ENCODE measurements around the gene RAE1.
A peak's percentile ranks its signal among the peaks of the same experiment; 100 is the strongest.
"Not testable (repeated sequence)": the region's sequence is repeated elsewhere in the genome, so short reads cannot be mapped to it uniquely, and the experiment has no call there.

RAE1 gene

DNA sequence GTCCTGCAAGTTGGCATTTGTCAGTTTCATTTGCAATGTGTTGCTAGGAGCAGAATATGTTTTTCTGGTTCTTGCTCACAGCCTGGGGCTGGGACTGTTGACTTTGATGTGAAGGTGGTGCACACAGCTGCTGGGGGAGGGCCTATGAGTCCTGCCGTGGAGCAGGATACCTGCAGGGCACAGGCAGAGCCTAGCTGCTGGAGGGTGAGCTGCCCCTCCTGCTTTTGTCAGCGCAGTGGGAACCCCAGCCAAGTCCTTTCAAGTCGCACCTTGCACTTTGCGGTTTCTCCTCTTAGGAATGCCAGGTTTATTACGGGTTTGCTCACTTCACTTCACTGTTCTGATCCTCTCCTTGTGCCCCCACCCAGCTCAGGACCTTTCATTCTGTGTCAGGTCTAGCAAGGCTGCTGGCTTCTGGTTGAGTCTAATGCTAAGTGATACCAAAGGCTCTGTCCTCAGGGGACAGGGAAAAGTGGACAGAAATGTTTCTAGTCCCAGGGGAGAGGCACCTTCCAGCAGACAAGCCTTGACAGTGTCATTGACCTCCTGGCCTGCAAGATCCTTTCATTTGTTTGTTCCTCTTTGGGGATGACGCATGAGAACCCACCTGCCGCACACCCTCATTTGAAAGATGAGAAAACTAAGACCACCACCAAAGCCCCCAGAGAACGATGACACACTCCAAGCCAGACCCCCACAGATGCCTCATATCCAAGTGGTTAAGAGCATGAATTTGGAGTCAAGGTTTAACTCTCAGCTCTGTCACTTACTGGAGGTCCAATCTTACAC is 24.2 kb upstream of the RAE1 start:
- DNase-seq = no peak

- no peak for DNase-seq
These were observed 23.2 kb upstream of the RAE1 start for GRCh38 chr20:57327820-57328219.

DNA sequence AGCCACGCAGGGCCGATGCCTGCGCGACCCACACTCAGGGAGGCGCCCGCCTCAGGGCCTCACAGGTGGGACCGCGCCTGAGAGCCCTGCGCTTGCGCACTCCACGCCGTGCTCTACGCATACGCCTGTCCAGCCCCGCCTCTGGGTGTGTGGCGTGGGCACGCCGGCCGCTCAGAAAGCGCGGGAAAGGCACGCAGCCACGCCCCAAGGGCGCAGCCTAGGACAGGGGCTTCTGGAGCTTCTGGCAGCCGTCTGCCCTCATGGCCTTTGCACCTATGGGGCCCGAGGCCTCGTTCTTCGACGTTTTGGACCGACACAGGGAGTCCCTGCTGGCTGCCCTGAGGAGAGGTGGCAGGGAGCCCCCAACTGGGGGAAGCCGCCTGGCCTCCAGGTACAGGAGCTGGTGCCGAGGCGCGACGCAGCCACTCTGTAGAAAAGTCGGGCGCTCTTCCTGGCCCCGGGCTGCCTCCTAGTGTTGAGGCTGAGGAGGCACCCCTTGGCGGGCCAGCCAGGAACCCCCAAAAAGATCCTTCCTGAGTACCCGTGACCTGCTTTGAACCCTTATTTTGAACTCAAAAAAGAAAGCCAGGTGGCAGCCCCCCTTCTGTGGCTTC is 21.3 kb upstream of the RAE1 start, which contains the start of gene SPO11:
Gene SPO11 (plus strand): TSS at position 196 of the 614 bp plus-strand sequence. CDS start 65 bp downstream, at position 261.
- peak; percentile 9 for DNase-seq

DNA sequence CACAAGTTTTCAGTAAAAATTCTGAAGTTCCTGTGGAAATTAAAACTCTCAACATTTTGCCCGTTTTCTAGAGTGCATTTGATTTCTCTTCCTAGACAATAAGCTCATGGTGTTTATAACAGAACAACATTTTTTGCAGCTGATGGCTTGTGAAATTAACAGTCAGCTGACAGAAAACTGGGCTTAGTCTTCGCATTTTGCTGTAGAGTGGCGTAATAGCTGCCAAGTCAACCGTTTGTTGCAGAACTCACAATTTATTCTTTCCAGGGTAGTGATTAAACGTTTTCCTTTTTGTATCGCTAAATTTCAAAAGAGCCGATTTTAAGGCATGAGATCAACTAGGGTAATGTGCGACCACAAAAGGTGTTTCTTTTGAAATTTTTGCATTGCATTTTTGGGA is 20.1 kb upstream of the RAE1 start:
- no peak for DNase-seq

DNA sequence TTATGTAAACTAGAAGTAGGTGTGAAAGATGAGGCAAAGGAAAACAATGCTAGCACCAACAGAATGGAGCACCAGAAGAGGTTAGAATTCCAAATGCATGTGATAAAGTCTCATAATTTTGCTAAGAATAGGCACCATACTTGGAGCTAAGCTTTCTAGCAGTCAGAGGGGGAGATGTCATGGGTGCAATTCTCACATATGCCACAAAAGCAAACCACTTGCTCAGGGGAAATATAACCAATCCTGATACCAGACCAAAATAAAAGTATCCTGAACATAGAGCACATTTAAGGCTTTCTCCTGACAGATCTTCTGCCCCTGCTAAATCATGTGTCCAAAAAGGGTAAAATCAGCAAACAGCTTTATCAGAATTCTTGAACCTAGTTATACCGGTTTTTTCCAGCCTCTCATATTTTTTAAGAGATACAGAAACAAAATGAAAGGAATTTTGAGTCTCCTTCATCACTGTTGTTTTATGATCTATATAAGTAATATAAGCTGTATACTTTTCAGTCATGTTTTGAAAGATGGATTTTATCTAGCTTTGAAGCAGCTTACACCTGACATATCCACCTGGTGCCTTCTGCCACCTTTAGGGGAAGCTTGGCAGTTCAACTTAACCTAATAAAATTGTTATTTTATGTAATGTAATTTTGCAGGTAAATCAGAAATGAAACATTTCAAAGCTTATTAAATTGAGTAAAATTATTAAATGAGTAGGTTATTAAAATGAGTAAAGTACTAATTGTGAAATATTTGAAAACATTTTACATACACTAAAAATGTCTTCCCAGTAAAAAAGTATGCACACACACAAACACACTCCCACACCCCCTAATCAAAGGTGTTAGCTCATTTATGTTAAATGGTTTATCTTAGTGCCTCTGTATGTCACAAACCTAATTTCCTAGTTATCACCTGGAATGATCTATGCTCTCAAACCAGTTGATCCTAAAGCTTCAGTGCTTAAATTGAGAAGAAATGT is 18.7 kb upstream of the RAE1 start:
- DNase-seq = no peak

DNA sequence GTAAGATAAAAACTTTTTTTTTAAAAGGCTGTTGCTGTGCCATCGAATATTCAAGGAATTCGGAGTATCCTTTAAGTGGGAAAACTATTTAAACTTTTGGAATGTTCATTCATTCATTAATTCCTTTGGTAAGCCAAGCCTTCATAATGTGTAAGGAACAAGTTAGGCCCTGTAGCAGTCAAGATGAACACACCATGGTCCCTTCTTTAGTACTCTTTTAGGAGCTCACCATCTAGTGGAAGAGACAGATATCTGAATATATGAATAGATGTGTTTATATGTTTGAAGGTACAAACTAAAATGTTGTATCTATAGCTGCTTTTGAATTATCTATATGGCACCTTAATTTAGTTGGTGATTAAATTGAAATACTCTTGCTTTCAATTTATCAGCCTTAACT is 15.7 kb upstream of the RAE1 start:
- no peak for DNase-seq

GRCh38 chr20:57341663-57342062 is 9.4 kb upstream of the RAE1 start:
- DNase-seq = no peak

DNA sequence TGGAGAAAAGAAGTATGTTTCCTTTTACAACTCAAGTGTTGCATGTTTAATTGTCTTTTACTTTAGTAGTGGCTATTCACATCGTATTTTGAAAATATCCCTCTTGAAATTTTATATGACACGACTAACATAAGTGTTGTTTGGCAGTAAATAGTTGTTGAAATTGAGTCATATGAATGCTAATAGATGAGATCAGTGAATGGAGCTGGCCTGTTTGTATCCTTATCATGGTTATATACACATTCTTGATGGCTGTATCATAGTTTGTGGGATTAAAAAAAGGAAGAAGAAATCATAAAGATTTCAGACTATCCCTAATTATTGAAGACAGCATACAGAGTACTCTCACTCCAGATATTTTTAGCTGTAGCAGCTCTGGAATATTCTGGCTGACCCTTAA is 8.2 kb upstream of the RAE1 start:
- DNase-seq = no peak

GRCh38 chr20:57346477-57346876 is 4.6 kb upstream of the RAE1 start:
- peak; percentile 90 for DNase-seq

GRCh38 chr20:57347393-57347792 is 3.7 kb upstream of the RAE1 start:
- DNase-seq = no peak

GRCh38 chr20:57348200-57348921 is 2.7 kb upstream of the RAE1 start:
- DNase-seq = not testable (repeated sequence)

DNA sequence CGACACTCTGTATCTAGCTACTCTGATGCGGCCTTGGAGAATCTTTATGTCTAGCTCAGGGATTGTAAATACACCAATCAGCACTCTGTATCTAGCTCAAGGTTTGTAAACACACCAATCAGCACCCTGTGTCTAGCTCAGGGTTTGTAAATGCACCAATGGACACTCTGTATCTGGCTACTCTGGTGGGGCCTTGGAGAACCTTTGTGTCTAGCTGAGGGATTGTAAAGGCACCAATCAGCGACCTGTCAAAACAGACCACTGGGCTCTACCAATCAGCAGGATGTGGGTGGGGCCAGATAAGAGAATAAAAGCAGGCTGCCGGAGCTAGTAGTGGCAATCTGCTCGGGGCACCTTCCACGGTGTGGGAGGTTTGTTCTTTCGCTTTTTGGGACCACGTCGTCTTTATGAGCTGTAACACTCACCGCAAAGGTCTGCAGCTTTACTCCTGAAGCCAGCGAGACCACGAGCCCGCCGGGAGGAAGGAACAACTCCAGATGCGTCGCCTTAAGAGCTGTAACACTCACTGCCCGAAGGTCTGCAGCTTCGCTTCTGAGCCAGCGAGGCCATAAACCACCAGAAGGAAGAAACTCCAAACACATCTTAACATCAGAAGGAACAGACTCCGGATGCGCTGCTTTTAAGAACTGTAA is 2.0 kb upstream of the RAE1 start:
- not testable (repeated sequence) for DNase-seq

DNA sequence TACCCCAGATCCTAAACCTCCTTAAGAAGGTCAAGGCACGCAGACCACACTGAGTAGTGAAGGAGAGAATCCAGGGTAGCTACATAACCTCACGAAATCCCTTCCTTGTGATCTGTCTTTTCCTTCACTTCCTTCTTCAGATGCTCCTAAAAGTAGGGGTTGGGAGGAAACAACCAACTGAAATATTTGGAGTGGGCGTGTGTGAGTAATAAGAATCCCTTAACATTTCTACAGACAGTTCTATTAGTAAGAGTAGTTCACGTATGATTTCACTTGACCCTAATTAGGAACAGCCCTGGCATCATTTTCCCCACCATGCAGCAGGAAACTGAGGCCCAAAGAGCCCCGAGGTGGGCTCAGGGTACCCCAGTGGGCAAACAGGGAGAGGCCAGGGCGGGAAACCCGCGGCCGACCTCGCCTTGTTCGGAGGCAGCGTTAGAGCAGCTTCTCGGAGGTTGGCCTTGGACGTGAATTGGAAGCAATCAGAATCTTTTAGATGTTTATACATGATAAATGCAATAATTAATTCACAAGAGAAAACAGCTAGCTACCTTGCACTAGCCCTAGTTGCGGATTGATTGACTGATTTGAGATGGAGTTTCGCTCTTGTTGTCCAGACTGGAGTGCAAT is 859 bp upstream of the RAE1 start:
- DNase-seq = no peak

DNA sequence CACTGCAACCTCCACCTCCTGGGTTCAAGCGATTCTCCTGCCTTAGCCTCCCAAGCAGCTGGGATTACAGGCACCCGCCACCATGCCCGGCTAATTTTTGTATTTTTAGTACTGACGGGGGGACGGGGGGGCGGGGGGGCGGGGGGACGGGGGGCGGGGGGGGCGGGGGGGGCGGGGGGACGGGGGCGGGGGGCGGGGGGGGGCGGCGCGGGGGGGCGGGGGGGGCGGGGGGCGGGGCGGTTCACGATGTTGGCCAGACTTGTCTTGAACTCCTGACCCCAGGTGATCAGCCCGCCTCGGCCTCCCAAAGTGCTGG is 371 bp upstream of the RAE1 start:
- not testable (repeated sequence) for DNase-seq

DNA sequence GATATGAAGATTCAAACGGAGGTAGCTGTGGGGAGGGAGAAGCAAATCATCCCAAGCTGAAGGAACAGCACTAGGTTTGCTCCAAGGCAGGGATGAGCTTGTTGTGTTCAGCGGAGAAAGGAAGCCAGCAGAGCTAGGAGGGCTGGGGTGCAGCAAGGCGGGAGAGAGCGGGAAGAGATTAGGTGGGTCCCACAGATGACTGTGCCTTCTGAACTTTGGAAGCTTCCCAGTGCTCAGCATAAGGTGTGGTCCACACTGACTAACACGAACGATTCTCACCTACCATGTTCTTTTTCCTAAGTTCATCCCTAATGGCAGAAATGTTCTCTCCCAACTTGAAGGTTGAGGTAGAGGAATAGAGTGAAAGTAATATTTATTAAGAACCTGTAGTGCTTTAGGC is 1.2 kb downstream of the RAE1 start:
- no peak for DNase-seq

GRCh38 chr20:57353351-57353750 is 2.3 kb downstream of the RAE1 start:
- no peak for DNase-seq

DNA sequence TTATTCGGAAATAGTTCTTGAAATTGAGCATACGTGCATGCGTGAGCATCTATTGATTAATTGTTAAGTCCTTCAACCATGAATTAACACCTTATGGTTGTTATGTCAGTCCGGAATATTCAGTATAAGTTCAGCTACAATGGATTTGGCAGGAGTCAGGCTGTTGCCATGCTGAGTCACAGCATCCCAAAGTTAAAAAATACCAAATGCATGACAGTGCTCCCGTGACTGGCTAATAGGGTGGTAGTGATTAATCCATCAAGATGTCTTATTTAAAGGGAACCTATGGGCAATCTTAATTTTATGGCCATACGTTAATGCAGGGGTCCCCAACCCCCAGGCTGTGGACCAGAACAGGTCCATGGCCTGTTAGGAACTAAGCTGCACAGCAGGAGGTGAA is 10.5 kb downstream of the RAE1 start:
- DNase-seq = no peak

- DNase-seq = no peak
These were observed 13.4 kb downstream of the RAE1 start for GRCh38 chr20:57364451-57364850.

- DNase-seq = peak; percentile 19
These were observed 18.5 kb downstream of the RAE1 start for GRCh38 chr20:57369596-57369995.

DNA sequence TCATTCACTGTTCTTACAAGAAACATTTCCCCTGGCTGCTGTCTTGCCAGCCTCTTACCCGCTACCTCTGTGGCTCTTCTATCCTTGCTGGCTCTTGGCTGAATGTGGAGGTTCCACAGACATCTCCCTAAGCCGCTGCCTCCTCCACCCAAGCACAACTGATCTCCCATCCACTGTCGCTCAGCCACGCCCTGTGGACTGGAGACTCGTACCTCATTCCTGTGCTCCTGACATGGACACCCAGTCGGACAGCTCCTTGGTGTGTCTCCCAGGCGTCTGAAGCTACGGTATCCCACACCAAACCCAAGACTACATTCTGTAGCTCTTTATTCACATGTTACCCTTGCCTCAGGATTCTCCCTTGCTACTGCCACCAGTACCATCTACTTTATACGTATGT is 19.3 kb downstream of the RAE1 start:
- DNase-seq = no peak

DNA sequence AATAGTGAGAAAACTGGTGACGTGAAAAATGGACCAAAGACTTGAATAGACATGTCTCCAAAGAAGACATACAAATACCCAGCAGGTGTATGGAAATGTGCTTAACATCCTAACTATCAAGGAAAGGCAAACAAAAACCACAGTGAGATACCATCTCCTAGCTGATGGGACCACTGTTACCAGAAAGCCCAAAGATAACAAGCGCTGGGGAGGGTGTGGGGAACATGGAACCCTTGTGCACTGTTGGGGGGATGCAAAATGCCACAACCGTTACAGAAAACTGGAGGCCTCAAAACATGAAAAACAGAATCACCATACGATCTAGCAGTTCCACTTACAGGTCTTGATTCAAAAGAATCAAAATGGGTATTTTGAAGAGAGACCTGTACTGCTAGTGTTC is 20.3 kb downstream of the RAE1 start:
- no peak for DNase-seq

GRCh38 chr20:57372157-57372556 is 21.1 kb downstream of the RAE1 start:
- DNase-seq = no peak

All from hematopoietic multipotent progenitor cell treated with erythropoietin and hydrocortisone succinate and interleukin-3 and kit ligand, for 6 days (in vitro differentiated cells).